Body of pancreas (tissue), 4 donors: Measurements from ENCODE around the gene PCDHB12.

Experiments used
- POLR2A ChIP-seq, 3 donors: fragments of 450-650 bp; IDR thresholded peaks; one replicate each; pipeline ENCODE4 v1.6.1; 2016; ENCODE audit warnings: antibody characterized with exemption in 3 of 3, mild to moderate bottlenecking in 2 of 3
- TF ChIP-seq, protein P1 (sequence below), 7 experiments: fragments of 450-650 bp in 4 of 7; fragments of 200-600 bp in 3 of 7; sonication (generic) in 3 of 7; IDR thresholded peaks; one replicate each; pipeline ENCODE4 v1.5.1; 2016 to 2019; ENCODE audit warnings: antibody characterized with exemption in 7 of 7

- TF ChIP-seq, protein P1, sequence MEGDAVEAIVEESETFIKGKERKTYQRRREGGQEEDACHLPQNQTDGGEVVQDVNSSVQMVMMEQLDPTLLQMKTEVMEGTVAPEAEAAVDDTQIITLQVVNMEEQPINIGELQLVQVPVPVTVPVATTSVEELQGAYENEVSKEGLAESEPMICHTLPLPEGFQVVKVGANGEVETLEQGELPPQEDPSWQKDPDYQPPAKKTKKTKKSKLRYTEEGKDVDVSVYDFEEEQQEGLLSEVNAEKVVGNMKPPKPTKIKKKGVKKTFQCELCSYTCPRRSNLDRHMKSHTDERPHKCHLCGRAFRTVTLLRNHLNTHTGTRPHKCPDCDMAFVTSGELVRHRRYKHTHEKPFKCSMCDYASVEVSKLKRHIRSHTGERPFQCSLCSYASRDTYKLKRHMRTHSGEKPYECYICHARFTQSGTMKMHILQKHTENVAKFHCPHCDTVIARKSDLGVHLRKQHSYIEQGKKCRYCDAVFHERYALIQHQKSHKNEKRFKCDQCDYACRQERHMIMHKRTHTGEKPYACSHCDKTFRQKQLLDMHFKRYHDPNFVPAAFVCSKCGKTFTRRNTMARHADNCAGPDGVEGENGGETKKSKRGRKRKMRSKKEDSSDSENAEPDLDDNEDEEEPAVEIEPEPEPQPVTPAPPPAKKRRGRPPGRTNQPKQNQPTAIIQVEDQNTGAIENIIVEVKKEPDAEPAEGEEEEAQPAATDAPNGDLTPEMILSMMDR (IDR thresholded peaks at IDR 0.05): peak in 5 of 7 experiments; percentile 35 to 54 (median 50)
- peak in 2 of 3 donors; percentile 17 to 32 for TF ChIP-seq POLR2A (IDR thresholded peaks at IDR 0.05)
Measured at GRCh38 chr5:141199359-141200235, 8.9 kb upstream of the PCDHB12 start, which contains the start of gene PCDHB11.
